DMS153 treated with DMSO at 0.1 percent for 48 hours (cell line): ENCODE results near the gene OTOP1.
"Not testable (repeated sequence)": the region's sequence is repeated elsewhere in the genome, so short reads cannot be mapped to it uniquely, and the experiment has no call there.

Source experiments
- DNase-seq: peaks from one replicate; lab custom pipeline; 2025; ENCODE audit not compliant: unreplicated experiment; lab: John Stamatoyannopoulos, UW

The OTOP1 gene

GRCh38 chr4:4239551-4239950 is 12.8 kb upstream of the OTOP1 start:
- not testable (repeated sequence) for DNase-seq

- no peak for DNase-seq
These were observed 6.9 kb upstream of the OTOP1 start for GRCh38 chr4:4233610-4234009.

GRCh38 chr4:4228356-4228668 is 1.6 kb upstream of the OTOP1 start:
- no peak for DNase-seq

- no peak for DNase-seq
These were observed 1.0 kb upstream of the OTOP1 start for GRCh38 chr4:4227510-4228355.

GRCh38 chr4:4225915-4226605 is 669 bp downstream of the OTOP1 start:
- no peak for DNase-seq

GRCh38 chr4:4217113-4217512 is 9.6 kb downstream of the OTOP1 start:
- DNase-seq = no peak

GRCh38 chr4:4216648-4217047 is 10.1 kb downstream of the OTOP1 start:
- no peak for DNase-seq

GRCh38 chr4:4213674-4214073 is 13.1 kb downstream of the OTOP1 start:
- DNase-seq = not testable (repeated sequence)

GRCh38 chr4:4206204-4206603 is 20.5 kb downstream of the OTOP1 start:
- no peak for DNase-seq

- no peak for DNase-seq
These were observed 22.4 kb downstream of the OTOP1 start for GRCh38 chr4:4204401-4204745.

GRCh38 chr4:4203688-4204400 is 22.9 kb downstream of the OTOP1 start:
- DNase-seq = no peak

- no peak for DNase-seq
These were observed 24.2 kb downstream of the OTOP1 start for GRCh38 chr4:4202510-4202909.

- no peak for DNase-seq
These were observed 26.1 kb downstream of the OTOP1 start for GRCh38 chr4:4200624-4201023.

- no peak for DNase-seq
These were observed 31.4 kb downstream of the OTOP1 start for GRCh38 chr4:4195354-4195753.

GRCh38 chr4:4188557-4188956 is 38.2 kb downstream of the OTOP1 start:
- peak; percentile 20 for DNase-seq

- no peak for DNase-seq
These were observed 41.2 kb downstream of the OTOP1 start for GRCh38 chr4:4185528-4185927.

- DNase-seq = peak; percentile 10
These were observed 43.7 kb downstream of the OTOP1 start for GRCh38 chr4:4182835-4183568.

GRCh38 chr4:4170596-4171150 is 56.1 kb downstream of the OTOP1 start:
- DNase-seq = no peak

- DNase-seq = not testable (repeated sequence)
These were observed 58.5 kb downstream of the OTOP1 start for GRCh38 chr4:4167981-4168780.

GRCh38 chr4:4166986-4167385 is 59.7 kb downstream of the OTOP1 start:
- DNase-seq = not testable (repeated sequence)
